ENCODE data around the gene MROH7. TPM values are rescaled to one million over a fixed set of nuclear protein-coding genes. Genes with fewer than 3 reads are reported as not detected.

The MROH7 gene
- total RNA-seq = 0.16 TPM in 2 replicates

DNA sequence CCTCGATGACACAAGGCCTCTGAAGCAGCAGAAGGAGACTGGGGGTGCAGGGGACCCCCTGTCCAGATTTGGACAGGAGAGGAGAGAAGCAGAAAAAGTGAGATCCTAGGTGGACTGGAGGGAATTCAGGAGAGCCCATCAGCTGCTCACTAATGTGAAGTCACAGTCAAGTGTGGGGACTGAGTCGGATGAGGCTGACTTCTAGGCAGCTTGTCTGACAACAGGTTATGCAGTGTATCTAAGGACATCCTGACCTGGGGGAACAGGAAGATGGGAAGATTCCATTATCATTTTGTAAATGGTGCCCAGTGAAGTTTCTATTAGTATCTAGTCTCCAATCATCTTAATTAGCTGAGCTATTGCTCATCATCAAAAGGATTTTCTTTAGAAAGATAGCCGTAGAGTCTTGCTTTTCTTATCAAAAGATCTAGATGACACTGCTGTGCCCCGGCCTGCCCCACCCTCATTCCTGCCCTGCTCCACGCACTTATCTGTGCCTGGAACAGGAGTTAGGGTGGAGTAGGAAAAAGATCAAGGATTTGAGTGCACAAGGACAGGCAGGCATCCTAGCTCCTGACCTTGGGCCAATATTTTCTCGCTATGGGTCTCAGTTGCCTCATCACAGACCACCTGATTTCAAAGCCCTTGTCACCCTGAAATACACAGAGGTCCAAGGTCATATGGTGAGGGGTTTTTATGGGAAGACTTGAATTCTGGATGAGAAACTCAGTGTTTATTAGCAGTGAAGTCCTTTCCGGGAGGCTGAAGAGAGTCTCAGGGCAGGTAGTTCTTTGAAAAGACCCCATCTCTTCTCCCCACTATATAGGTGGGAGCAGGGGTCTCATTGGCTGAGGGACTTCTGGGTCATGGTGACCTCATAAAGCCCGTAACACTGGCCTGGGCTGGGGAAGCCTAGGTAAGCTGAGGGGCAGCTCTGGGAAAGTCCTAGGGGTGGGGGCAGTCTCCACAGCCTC, at the start of gene MROH7:
TSS of gene MROH7 (plus strand) at position 924 of the 974 bp plus-strand sequence. CDS start 11,141 bp downstream, outside the sequence.
- Mint-ChIP-seq H3K4me1 (ENCODE audit: low read depth) (no peaks in the 10 kb centered on the region), H3K9me3 (peaks cover 7% of the 10 kb centered on the region), H3K27ac (no peak within 1 kb of the TSS), H3K36me3 (ENCODE audit: low read depth) (no peaks in the 10 kb centered on the region), H3K4me3 (ENCODE audit: low read depth) (no peak within 1 kb of the TSS), H3K27me3 (ENCODE audit: low read depth) (peaks cover 7% of the 10 kb centered on the region)
- DNase-seq (ENCODE audit: low spot score) = no peak
- intact Hi-C loops (cut with micrococcal nuclease) = no loop called here

- H3K4me1 Mint-ChIP-seq (ENCODE audit: low read depth) = no peaks in the 10 kb centered on the region
- H3K4me3 Mint-ChIP-seq (ENCODE audit: low read depth) = no peak overlapping the region
- intact Hi-C loops (cut with micrococcal nuclease) = no loop called here
- H3K9me3 Mint-ChIP-seq = no peaks in the 10 kb centered on the region
- H3K27ac Mint-ChIP-seq = no peak overlapping the region
- H3K36me3 Mint-ChIP-seq (ENCODE audit: low read depth) = no peaks in the 10 kb centered on the region
- H3K27me3 Mint-ChIP-seq (ENCODE audit: low read depth) = no peaks in the 10 kb centered on the region
- DNase-seq (ENCODE audit: low spot score) = no peak
These were observed 47.9 kb upstream of the MROH7 start for GRCh38 chr1:54593571-54594160.

DNA sequence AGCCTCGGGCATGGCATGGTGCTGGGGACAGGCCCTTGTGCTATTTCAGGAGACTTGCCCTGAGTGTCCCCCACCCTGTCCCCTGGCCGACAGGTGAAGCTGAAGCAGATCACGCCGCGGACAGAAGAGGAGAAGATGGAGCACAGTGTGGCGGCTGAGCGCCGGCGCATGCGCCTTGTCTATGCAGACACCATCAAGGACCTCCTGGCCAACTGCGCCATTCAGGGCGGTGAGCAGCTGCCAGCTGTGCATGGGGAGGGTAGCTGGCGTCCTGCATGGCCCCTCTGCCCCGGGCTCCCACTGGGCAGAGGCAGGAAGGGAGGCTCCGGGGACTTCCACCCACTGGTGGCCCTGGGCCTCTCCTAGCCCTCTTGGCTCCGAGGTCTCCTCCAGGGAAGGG, 47.1 kb upstream of the MROH7 start:
- Mint-ChIP-seq H3K27ac (no peak overlapping the region), H3K36me3 (ENCODE audit: low read depth) (no peaks in the 10 kb centered on the region), H3K4me3 (ENCODE audit: low read depth) (no peak overlapping the region), H3K9me3 (no peaks in the 10 kb centered on the region), H3K4me1 (ENCODE audit: low read depth) (no peaks in the 10 kb centered on the region), H3K27me3 (ENCODE audit: low read depth) (no peaks in the 10 kb centered on the region)
- no peak for DNase-seq (ENCODE audit: low spot score)
- intact Hi-C loops (cut with micrococcal nuclease) = no loop called here

DNA sequence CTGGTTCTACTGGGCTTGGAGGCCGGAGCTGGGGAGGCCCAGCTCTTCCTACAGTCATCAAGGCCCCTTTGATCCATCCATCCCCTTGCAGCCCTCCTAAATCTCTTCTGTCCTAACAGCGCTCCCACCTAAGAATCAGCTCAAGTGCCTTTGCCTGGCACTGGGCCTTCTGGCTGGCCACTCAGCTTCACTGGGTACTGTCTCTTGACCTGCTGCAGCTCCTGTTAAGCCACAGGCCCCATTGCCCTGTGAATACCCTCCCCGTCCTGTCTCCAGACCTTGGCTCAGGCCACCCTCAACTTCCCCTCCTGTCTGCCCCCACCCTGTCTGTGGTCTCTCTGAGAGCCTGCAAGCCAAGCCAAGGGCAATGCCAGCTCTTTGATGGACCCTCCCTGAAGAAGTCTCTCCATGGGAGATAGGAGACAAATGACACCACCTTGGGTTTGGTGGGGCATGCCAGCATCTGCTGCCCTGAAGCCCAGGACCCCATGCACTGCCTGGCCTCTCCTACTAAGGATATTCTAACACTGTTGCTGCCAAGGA, 45.6 kb upstream of the MROH7 start:
- Mint-ChIP-seq H3K27ac (no peak overlapping the region), H3K9me3 (no peaks in the 10 kb centered on the region), H3K36me3 (ENCODE audit: low read depth) (no peaks in the 10 kb centered on the region), H3K4me1 (ENCODE audit: low read depth) (no peaks in the 10 kb centered on the region), H3K4me3 (ENCODE audit: low read depth) (no peak overlapping the region), H3K27me3 (ENCODE audit: low read depth) (no peaks in the 10 kb centered on the region)
- DNase-seq (ENCODE audit: low spot score) = no peak
- intact Hi-C loops (cut with micrococcal nuclease) = no loop called here

DNA sequence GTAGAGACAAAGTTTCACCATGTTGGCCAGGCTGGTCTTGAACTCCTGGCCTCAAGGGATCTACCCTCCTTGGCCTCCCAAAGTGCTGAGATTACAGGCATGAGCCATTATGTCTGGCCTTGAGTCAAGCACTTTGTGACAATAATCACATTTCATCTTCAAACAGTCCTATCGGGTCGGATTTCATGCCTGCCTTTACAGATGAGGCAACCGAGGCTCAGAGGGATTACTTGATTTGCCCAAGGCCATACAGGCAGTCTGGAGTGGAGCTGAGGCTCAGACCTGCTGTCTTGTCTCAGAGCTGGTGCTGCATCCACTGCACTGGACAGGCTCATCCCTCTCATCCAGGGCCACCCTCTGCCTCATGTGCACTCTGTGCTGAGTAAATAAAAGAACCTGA, 44.8 kb upstream of the MROH7 start:
- DNase-seq (ENCODE audit: low spot score) = no peak
- H3K36me3 Mint-ChIP-seq (ENCODE audit: low read depth) = no peaks in the 10 kb centered on the region
- intact Hi-C loops (cut with micrococcal nuclease) = no loop called here
- H3K4me1 Mint-ChIP-seq (ENCODE audit: low read depth) = no peaks in the 10 kb centered on the region
- H3K9me3 Mint-ChIP-seq = no peaks in the 10 kb centered on the region
- H3K4me3 Mint-ChIP-seq (ENCODE audit: low read depth) = no peak overlapping the region
- H3K27ac Mint-ChIP-seq = no peak overlapping the region
- no peaks in the 10 kb centered on the region for H3K27me3 Mint-ChIP-seq (ENCODE audit: low read depth)

GRCh38 chr1:54597455-54598030, 44.0 kb upstream of the MROH7 start:
- intact Hi-C loops (cut with micrococcal nuclease) = no loop called here
- no peaks in the 10 kb centered on the region for H3K4me1 Mint-ChIP-seq (ENCODE audit: low read depth)
- H3K27me3 Mint-ChIP-seq (ENCODE audit: low read depth) = no peaks in the 10 kb centered on the region
- H3K36me3 Mint-ChIP-seq (ENCODE audit: low read depth) = no peaks in the 10 kb centered on the region
- H3K9me3 Mint-ChIP-seq = no peaks in the 10 kb centered on the region
- H3K27ac Mint-ChIP-seq = no peak overlapping the region
- no peak for DNase-seq (ENCODE audit: low spot score)
- H3K4me3 Mint-ChIP-seq (ENCODE audit: low read depth) = no peak overlapping the region

GRCh38 chr1:54599211-54599823, 42.3 kb upstream of the MROH7 start:
- intact Hi-C loops (cut with micrococcal nuclease) = no loop called here
- H3K27ac Mint-ChIP-seq = no peak overlapping the region
- H3K9me3 Mint-ChIP-seq = no peaks in the 10 kb centered on the region
- H3K27me3 Mint-ChIP-seq (ENCODE audit: low read depth) = no peaks in the 10 kb centered on the region
- no peak overlapping the region for H3K4me3 Mint-ChIP-seq (ENCODE audit: low read depth)
- DNase-seq (ENCODE audit: low spot score) = no peak
- no peaks in the 10 kb centered on the region for H3K4me1 Mint-ChIP-seq (ENCODE audit: low read depth)
- H3K36me3 Mint-ChIP-seq (ENCODE audit: low read depth) = no peaks in the 10 kb centered on the region

DNA sequence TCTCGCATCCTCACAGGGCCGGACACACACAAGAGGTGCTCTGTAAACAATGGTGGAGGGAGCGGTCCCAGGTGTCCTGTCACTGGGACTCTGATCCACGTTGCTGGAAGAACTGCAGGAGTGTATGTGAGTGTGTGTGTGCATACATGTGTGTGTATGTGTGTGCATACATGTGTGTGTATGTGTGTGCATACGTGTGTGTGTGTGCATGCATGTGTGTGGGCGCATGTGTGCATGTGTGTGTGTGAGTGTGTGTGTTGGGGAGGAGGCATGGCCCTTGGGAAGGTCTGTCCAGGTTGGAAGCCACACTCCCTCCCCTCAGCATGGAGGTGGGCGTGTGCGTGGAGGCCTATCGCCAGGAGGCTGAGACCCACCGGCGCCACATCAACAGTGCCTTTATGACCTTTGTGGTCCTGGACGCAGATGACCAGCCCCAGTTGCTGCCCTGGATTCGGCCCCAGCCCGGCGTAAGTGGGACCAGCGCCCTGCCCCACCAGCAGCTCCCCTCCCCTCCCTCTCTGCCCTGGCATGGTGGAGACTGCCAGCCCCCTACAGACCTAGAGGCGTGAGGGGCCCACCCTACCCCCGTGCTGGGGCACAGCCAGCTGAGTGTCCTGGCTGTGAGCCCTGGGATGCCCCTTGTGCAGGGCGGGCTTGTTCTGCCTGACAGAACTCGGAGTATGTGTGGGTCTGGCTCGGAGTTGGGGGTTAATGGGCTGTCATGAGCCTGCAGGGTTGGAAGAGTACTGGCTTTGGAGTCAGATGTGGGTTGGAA, 40.5 kb upstream of the MROH7 start:
- intact Hi-C loops (cut with micrococcal nuclease) = no loop called here
- Mint-ChIP-seq H3K4me1 (ENCODE audit: low read depth) (peaks cover 5% of the 10 kb centered on the region), H3K36me3 (ENCODE audit: low read depth) (no peaks in the 10 kb centered on the region), H3K27me3 (ENCODE audit: low read depth) (no peaks in the 10 kb centered on the region), H3K4me3 (ENCODE audit: low read depth) (no peak overlapping the region), H3K27ac (no peak overlapping the region), H3K9me3 (no peaks in the 10 kb centered on the region)
- DNase-seq (ENCODE audit: low spot score) = no peak

GRCh38 chr1:54601730-54602129, 39.9 kb upstream of the MROH7 start:
- H3K4me3 Mint-ChIP-seq (ENCODE audit: low read depth) = no peak overlapping the region
- H3K4me1 Mint-ChIP-seq (ENCODE audit: low read depth) = peaks cover 5% of the 10 kb centered on the region
- no peaks in the 10 kb centered on the region for H3K9me3 Mint-ChIP-seq
- H3K27me3 Mint-ChIP-seq (ENCODE audit: low read depth) = no peaks in the 10 kb centered on the region
- intact Hi-C loops (cut with micrococcal nuclease) = no loop called here
- H3K36me3 Mint-ChIP-seq (ENCODE audit: low read depth) = no peaks in the 10 kb centered on the region
- no peak overlapping the region for H3K27ac Mint-ChIP-seq
- DNase-seq (ENCODE audit: low spot score) = no peak

GRCh38 chr1:54602554-54602953, 39.0 kb upstream of the MROH7 start:
- peaks cover 5% of the 10 kb centered on the region for H3K4me1 Mint-ChIP-seq (ENCODE audit: low read depth)
- H3K27ac Mint-ChIP-seq = no peak overlapping the region
- no peak for DNase-seq (ENCODE audit: low spot score)
- no peak overlapping the region for H3K4me3 Mint-ChIP-seq (ENCODE audit: low read depth)
- intact Hi-C loops (cut with micrococcal nuclease) = no loop called here
- no peaks in the 10 kb centered on the region for H3K9me3 Mint-ChIP-seq
- no peaks in the 10 kb centered on the region for H3K36me3 Mint-ChIP-seq (ENCODE audit: low read depth)
- no peaks in the 10 kb centered on the region for H3K27me3 Mint-ChIP-seq (ENCODE audit: low read depth)

DNA sequence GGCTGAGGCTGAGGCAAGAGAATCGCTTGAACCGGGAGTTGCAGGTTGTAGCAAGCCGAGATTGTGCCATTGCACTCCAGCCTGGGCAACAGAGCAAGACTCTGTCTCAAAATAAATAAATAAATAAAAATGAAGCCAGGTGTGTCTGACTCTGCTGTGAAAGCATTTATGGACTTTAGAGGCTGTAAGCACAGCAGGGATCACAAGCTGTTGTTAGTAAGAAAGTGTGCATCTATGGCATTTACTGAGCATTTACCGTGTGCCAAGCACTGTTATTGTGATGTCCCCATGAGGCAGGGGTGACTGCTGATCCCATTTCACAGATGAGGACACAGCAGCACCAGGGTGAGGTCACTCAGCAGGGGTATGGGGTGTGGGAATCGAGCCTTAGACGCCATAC, 38.3 kb upstream of the MROH7 start:
- H3K9me3 Mint-ChIP-seq = no peaks in the 10 kb centered on the region
- intact Hi-C loops (cut with micrococcal nuclease) = no loop called here
- no peaks in the 10 kb centered on the region for H3K27me3 Mint-ChIP-seq (ENCODE audit: low read depth)
- H3K4me3 Mint-ChIP-seq (ENCODE audit: low read depth) = no peak overlapping the region
- H3K4me1 Mint-ChIP-seq (ENCODE audit: low read depth) = peaks cover 5% of the 10 kb centered on the region
- DNase-seq (ENCODE audit: low spot score) = no peak
- no peak overlapping the region for H3K27ac Mint-ChIP-seq
- no peaks in the 10 kb centered on the region for H3K36me3 Mint-ChIP-seq (ENCODE audit: low read depth)

GRCh38 chr1:54604051-54604450, 37.5 kb upstream of the MROH7 start:
- H3K4me1 Mint-ChIP-seq (ENCODE audit: low read depth) = peaks cover 5% of the 10 kb centered on the region
- H3K36me3 Mint-ChIP-seq (ENCODE audit: low read depth) = no peaks in the 10 kb centered on the region
- no peak overlapping the region for H3K27ac Mint-ChIP-seq
- no peaks in the 10 kb centered on the region for H3K27me3 Mint-ChIP-seq (ENCODE audit: low read depth)
- no peak overlapping the region for H3K4me3 Mint-ChIP-seq (ENCODE audit: low read depth)
- intact Hi-C loops (cut with micrococcal nuclease) = no loop called here
- no peaks in the 10 kb centered on the region for H3K9me3 Mint-ChIP-seq
- DNase-seq (ENCODE audit: low spot score) = no peak

Data from activated T-helper 2 cell treated with anti-CD3 and anti-CD28 coated beads, Interferon-gamma antibody, Interleukin-2, Interleukin-4, amounts not matched to agents 10 μg/mL and 5 μg/mL and 100 μg/mL, durations not matched to agents 14 hours and 24 hours and 36 hours (primary cell).